Measurements from ENCODE around the gene XCR1.

The XCR1 gene

GRCh38 chr3:45980819-45981218 is 46.5 kb downstream of the XCR1 start:
- DNase-seq = no peak

GRCh38 chr3:45980229-45980813 is 47.0 kb downstream of the XCR1 start:
- DNase-seq = no peak

- DNase-seq = no peak
These were observed 47.9 kb downstream of the XCR1 start for GRCh38 chr3:45979378-45979777.

GRCh38 chr3:45978006-45978761 is 49.1 kb downstream of the XCR1 start:
- no peak for DNase-seq

- DNase-seq = no peak
These were observed 50.8 kb downstream of the XCR1 start for GRCh38 chr3:45976191-45977091.

- DNase-seq = no peak
These were observed 51.6 kb downstream of the XCR1 start for GRCh38 chr3:45975686-45976085.

- no peak for DNase-seq
These were observed 52.6 kb downstream of the XCR1 start for GRCh38 chr3:45974686-45975085.

GRCh38 chr3:45972534-45973402 is 54.5 kb downstream of the XCR1 start:
- DNase-seq = no peak

GRCh38 chr3:45969953-45970352 is 57.3 kb downstream of the XCR1 start:
- DNase-seq = no peak

GRCh38 chr3:45969116-45969515 is 58.2 kb downstream of the XCR1 start:
- DNase-seq = no peak

- DNase-seq = no peak
These were observed 58.6 kb downstream of the XCR1 start for GRCh38 chr3:45968706-45969105.

GRCh38 chr3:45968149-45968548 is 59.1 kb downstream of the XCR1 start:
- no peak for DNase-seq

- DNase-seq = no peak
These were observed 59.6 kb downstream of the XCR1 start for GRCh38 chr3:45967724-45968123.

Measured in COR-L47 (cell line).